IPS-NIHi7 (cell line): ENCODE data around the gene HLA-A.
"Not testable (repeated sequence)": the region's sequence is repeated elsewhere in the genome, so short reads cannot be mapped to it uniquely, and the experiment has no call there.

Source experiments
- DNase-seq: peaks from one replicate; pipeline ENCODE4 v3.0.0; 2012; ENCODE audit warnings: mixed read lengths; ENCODE audit errors: extremely low spot score

The HLA-A gene

DNA sequence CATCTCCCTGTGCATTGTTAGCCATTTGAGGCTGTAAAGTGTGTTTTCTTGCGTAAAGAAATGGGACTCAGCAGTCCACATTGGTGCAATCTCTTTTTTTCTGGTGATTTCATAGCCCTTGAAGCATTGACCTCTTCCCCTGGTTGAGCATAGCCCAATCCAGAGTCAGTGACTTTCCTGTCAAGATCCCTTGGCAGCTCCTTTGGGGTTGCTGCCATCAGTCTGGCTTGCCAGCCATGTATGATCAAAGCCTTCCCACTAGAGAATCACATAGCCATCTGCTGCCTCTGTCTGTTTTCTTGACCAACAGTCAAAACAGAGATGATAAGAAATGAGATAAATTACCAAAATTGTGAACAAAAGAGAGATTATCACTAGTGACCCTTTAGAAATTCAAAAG, 19.6 kb downstream of the HLA-A start:
- no peak for DNase-seq

DNA sequence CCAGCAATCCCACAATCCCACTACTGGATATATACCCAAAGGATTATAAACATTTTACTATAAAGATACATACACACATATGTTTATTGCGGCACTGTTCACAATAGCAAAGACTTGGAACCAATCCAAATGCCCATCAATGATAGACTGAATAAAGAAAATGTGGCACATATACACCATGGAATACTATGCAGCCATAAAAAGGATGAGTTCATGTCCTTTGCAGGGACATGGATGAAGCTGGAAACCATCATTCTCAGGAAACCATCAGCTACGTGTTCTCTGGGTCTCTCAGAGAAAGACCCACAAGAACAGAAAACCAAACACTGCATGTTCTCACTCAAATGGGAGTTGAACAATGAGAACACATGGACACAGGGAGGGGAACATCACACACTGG, 21.4 kb downstream of the HLA-A start:
- DNase-seq = not testable (repeated sequence)

DNA sequence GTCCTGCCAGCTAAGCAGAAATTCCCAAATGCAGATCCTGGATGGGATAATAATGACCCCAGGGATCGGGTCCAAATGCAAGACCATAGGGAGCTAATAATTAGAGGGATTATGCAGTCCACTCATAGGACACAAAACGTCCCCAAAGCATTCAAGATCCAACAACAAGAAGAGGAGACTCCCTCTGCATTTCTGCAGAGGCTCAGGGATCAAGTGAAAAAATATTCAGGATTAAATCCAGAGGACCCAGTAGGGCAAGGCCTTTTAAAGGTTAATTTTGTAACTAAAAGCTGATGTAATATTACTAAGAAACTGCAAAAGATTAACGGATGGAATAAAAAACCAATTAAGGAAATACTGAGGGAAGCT, 22.2 kb downstream of the HLA-A start:
- DNase-seq = no peak

DNA sequence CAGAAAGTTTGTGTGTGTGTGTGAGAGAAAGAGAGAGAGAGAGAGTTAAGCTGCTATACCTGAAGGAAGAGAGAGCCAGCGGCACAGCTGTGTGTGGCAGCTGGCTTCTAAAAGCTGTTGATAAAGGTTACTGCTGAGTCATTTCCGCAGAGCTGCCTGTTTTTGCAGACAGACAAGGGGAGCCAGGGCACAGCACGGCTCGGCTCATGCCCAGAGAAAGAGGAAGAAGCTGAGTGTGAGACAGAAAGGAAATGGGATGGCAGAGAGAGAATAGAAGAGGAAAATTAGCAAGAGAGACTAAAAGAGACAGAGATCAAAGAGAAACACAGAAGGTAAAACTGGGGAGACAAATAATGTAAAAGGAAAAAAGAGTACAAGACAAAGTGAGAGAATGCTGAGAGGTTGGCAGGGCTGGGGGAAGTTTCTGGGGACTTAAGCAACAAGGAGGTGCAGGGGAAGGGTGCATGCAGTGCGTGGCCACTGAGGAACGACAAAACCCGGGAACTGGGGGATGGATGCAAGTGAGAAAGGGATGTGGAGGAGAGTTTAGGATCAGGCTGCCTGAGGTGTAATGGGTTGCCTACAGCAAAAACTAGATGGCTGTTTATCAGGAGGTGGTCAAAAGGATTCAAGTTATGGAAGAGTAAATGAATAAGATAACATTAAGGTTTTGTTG, 22.7 kb downstream of the HLA-A start:
- peak; percentile 71 for DNase-seq

DNA sequence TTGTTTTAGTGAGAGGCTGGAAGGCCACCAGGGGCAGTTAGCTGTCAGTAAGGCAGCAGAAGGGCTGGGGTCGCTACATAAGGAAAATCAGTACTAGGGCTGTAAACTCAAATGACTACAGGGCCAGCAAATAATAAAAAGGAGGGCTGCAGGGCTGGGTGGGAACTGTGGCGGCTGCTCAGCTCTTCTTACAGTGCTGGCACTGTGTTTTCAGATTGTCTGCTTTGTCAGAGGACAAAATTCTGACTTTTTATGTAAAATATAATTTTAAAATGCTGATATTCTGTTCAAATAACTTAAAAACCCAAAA, 23.2 kb downstream of the HLA-A start:
- no peak for DNase-seq

DNA sequence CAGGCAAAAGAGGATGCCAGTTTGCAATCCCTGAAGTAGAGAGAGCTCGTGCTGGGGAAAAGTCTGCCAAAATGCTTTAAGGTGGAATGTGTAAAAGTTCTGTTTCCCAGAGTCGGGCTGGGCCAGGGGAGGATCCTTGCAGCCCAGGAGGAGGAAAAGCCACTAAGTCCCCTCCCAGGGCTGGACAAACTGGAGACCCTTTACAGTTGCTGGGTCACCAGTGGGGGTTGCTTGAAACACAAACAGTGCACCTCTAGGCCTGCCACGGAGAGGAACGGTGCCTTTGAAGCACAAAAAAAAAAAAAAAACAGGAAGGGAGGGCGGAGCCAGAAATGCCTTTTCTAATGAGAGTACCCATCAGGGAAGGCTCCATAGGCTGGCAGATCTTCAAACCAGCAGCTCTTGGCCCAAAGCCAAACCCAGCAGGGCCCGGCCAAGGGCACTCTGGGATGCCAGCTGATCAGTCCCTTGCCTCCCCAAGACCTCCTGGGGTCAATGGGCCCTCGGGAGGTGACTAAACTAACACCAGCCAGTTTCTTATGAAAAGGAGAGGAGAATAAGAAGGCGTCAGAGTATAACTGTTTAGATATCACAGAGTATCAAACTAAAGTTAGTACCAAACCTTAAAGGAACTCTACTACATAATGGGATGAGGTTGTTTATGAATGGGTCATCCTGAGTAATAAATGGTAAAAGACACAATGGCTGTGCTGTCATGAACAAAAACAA, 23.7 kb downstream of the HLA-A start:
- peak; percentile 23 for DNase-seq

DNA sequence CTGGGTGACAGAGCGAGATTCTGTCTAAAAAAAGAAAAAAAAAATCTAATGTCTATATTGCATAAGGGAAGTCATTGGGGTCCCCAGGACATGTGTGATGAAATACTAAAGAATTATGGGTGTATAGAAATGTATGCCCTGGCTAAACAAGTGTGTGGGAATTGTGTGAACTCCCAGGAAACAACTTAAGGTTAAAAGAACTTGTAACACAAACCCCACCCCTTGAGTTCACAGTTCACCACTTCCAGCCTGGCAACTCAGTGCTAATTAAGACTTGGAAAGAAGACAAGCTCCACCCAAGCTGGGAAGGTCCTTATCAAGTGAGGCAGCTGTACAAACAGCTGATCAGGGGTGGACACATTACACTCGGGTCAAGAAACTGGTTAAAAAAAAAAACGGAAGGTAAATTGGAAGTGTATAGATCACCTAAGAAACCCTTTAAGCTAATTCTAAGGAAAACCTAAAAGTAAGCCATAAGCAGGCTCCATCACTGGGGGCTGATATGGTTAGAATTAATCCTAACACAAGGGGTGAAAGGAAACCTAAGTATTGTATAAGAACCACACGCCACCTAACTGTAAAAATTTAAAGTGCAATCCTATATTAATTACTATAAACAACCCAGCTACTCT, 25.2 kb downstream of the HLA-A start:
- DNase-seq = no peak

DNA sequence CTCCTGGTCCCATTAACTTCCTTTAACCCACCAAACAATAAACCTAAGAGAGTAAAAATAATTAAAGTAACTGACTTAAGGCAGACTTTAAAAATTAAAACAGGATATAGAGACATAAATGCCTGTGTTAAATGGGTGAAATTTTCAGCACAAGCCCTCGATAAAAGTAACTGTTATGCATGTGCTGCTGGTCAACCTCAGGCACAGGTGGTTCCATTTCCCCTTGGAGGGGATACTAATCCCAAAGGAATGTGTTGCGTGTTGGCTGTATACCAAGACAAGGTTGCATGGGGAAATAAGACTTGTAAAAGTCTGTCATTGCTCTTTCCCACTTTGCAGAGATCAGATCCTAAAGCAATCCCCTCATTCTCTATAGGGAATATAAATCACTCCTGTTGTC, 25.8 kb downstream of the HLA-A start:
- DNase-seq = no peak

DNA sequence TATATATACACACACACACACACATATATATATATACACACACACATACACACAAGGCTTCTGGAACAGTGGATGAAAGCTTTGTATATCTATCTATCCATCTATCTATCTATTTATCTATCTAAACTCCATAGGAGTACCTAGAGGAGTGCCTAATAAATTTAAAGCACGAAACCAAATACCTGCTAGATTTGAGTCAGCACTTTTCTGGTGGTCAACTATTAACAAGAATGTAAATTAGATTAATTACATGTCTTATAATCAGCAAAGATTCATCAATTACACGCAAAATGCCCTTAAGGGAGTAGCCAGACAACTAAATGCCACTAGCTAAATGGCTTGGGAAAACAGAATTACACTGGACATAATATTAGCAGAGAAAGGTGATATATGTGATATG, 26.6 kb downstream of the HLA-A start:
- DNase-seq = no peak

DNA sequence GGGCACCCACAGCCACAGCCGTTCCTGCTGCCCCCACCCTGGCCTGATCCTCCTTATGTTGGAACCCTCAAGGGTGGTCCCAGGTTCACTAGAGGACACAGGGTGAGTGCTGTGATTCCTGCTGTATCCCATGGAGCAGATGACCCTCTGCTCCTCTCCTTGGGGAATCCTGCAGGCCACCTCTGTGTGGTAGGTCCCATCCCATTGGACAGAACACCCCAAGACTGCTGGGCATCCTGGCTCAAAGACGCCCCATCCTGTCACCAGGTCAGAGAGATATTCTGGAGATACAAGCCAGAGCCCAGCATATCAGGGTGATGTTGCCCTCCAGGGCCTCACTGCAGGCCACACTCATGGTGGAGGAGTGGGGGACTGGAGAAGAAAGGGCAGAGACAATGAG, 28.4 kb downstream of the HLA-A start:
- no peak for DNase-seq

DNA sequence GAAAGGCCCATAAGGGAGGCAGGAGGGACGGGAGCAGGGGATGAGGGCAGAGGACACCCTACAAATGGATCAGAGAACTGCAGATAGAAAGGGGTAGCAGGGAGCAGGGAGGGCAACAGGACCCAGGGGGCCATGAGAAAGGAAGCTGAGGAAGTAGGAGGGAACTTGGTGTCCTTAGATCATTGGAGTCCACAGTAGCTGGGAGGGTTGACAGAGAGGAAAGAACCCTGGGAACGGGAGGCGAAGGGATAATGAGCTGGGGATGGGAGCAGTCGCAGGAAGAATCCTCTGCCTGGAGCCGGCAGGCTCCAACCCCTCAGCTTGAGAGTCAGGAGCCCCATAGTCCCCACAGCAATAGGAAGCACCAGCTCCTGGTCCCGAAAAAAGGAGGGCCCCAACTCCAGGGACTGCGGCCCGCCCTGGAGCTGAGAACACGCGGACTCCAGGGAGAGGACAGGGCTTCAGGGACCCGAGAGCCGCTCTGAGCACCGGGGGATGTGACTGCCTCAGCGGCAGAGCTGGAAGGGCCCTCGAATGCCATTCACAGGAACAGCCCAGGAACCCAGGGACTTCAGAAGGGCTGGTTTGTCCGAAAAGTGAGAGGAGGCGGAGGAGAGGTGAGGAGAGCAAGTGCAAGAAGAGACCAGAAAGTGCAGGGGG, 32.7 kb downstream of the HLA-A start:
- DNase-seq = peak; percentile 29

DNA sequence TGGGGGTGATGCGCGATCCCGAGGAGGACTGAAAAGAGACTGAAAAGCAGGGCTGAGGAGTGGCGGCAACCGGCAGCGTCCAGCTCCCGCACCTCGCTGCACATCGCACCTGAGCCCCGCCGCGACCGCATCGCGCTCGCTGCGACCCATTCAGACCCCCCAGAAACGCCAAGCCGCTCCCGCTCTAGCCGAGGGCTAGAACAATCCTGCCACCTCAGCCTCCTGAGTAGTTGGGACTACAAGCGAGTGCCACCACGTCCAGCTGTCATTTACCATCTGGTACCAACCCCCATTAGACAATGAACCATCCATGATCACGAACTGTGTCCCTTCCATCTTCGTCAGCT, 33.2 kb downstream of the HLA-A start:
- no peak for DNase-seq

DNA sequence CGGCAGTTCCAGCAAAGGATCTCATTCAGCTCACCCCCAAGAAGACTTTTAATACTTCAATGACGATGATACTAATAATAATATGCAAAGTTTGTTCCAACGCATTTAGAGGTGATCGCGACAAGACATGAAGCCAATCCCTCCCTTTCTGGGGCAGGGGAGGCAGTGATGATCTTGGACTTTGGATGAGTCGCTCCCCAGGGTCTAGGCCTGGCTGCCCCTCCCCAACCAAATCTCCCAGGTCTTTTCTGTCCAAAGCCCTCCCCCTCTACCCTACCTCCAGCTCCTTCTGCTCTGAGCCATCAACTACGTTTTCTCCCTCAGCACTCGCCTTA, 33.9 kb downstream of the HLA-A start:
- DNase-seq = no peak

DNA sequence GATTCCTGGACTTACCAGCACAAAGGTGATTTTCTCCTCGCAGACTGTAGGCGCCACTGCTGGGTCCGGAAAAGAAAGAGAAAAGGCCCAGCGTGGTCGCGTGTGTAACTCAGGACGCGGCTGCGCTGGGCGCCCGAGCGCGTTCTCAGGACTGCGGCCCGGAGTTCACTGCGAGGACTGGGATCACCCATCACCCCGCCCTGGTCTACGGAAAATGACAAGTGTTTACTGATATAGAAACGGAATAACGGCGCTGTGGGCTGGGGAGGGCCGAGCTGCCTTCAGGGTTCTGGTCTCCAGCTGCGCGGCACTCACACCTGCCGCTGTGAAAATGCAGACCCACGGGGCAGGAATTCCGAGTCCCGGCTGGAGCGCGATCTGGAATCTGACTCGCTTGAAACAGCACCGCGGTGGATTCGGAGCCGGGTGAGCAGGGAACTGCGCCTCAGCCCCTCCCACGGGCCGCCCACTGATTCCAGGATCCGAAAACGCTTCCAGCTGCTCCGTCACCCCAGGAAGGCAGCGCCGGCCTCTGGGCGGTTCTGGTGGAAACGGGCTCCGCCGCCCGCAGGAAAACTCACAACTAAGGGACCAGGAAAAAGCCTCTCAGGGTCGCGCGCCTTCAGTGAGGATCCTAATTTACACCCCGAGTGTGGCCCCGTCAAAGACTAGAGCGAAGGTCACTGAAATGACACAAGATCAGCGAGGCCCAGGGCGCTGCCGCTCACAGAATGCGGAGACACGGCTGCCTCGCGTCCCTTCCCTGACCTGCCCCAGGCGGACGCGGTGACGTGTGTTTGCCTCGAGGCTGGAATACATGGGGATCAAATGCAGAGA, 34.5 kb downstream of the HLA-A start:
- DNase-seq = peak; percentile 51

DNA sequence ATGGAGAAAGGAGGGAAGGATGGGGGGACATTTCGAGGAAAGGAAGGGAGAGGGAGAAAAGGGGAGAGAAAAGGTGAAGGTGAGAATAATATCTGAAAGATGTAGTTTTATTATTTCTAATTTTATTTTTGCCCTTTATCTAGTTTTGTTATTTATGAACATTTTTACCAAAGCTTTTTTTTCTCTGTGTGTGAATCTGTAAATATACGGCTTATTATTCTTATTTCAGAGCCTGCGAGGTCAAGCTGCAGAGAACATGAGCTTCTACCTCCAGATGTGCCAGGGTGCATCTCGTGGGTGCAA, 35.0 kb downstream of the HLA-A start:
- DNase-seq = no peak

DNA sequence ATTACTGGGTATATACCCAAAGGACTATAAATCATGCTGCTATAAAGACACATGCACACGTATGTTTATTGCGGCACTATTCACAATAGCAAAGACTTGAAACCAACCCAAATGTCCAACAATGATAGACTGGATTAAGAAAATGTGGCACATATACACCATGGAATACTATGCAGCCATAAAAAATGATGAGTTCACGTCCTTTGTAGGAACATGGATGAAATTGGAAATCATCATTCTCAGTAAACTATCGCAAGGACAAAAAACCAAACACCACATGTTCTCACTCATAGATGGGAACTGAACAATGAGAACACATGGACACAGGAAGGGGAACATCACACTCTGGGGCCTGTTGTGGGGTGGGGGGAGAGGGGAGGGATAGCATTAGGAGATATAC, 37.7 kb downstream of the HLA-A start:
- not testable (repeated sequence) for DNase-seq

DNA sequence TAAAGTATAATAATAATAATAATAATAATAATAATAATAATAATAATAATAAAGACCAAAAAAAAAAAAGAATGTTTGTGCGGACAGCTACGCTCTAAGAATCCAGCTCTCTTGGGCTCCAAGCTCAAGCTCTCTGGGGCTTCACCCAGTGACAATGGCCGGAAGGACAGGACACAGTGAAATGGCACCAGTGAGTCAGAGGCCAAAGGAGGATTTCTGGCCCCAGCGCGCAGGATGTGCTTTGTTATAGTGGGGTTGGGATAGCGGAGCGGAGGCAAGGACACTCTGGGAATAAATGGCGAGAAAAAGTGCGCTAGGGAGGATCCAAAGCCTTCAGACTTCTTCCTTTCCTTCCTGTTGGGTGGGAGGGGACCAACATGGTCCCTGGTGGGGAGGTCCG, 38.2 kb downstream of the HLA-A start:
- no peak for DNase-seq

DNA sequence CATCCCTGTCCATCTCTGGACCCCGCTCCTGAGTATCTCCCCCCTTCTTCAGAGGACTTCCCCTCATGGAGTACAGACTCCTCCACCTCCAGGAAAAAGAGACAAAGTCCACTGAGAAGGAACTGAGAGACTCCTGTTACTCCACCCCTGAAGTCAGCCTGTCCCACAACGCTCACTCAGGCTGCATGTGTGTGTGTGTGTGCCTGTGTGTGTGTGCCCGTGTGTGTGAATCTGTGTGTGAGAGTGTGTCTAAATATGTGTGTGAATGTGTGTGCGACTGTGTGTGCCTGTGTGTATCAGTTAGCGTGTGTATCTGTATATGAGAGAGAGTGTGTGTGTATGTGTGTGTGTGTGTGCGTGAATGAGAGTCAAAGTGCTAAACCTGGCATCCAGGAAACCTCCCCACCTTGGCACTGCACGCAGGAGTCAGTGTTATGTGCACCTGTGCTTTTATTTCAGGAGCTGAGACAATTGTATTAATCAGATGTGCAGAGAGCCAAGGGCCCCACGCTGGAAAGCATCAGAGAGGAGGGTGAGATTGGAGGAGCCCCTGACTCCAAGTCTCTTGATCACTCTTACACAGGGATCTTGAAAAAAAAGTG, 39.0 kb downstream of the HLA-A start:
- no peak for DNase-seq

DNA sequence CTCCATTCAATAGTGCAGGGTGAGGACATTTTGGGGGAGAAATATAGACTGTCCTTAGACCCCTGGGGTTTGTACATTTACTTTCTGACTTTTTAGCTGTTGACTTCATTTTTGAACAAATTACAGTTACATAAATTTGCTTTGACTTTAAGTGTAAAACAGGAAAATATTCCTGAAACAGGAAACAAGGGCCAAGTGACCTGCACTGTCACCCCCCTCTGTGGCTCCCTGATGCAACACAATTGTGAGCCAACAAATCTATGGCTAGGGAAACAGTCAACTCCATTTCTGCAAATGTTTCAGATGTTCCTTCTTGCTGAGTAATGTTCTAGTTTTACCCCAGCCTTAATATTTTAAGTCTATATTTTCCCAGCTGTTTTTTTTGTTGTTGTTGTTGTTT, 39.8 kb downstream of the HLA-A start:
- no peak for DNase-seq

DNA sequence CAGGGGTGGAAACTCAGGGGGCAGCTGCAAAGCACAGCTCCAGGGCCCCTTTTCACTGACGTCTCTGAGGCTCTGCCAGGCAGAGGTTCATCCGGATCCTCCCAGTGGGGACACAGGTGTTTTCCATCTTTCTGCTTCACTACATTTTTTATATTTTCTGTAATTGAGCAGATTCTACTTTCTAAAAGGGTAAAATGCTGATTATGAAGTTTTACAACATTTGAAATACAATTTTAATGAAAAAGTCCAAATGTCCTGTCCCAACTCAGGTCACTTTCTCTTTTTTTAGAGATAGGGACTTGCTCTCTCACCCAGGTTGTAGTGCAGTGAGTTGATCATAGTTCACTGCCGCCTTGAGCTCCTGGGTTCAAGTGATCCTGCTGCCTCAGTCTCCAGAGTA, 41.9 kb downstream of the HLA-A start:
- no peak for DNase-seq

DNA sequence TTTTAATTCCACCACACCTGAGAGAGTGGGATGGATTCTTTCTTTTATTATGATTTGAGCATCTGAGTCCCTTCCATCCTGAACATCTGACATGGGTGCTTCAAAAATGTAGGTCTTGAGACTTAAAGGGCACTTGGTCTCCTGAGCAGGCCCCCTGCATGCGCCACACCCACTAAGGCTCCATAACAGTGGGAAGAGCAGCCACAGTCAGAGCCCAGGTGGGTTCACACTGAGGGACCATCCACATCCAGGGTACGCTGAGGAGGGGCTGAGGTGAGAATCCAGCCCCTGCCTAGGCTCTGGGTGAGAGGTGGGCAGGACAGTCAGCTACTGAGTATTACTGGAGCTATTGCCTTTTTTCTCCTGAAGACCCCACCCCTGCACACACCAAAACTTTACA, 42.7 kb downstream of the HLA-A start:
- no peak for DNase-seq

DNA sequence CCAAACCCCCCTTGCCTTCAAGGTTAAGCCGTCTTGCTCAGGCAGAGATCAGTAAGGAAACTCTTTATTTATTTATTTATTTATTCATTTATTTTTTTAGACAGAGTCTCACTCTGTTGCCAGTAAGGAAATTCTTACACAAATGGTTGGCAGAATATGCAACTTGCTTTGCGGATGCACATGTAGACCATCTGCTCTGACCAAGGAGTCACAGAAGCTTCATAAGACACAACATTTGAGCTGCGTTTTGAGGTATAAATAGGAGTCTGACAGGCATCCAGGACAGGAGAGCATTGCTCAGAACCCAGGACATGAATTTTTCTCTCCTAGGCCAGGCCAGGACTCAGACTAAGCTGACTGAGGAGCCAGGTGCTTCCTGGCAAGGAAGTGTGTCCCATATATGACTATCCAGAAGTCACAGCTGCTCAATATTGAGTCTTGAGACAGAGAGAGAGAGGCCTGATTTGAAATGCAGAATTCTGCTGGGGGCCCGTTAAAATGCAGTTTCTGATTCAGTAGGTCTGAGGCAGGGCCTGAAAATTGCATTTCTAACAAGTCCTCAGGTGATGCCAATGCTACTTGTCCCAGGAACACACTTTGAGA, 43.9 kb downstream of the HLA-A start:
- no peak for DNase-seq
